ENCODE data around the gene PODXL2.
"Not testable (repeated sequence)": the region's sequence is repeated elsewhere in the genome, so short reads cannot be mapped to it uniquely, and the experiment has no call there.

The PODXL2 gene

DNA sequence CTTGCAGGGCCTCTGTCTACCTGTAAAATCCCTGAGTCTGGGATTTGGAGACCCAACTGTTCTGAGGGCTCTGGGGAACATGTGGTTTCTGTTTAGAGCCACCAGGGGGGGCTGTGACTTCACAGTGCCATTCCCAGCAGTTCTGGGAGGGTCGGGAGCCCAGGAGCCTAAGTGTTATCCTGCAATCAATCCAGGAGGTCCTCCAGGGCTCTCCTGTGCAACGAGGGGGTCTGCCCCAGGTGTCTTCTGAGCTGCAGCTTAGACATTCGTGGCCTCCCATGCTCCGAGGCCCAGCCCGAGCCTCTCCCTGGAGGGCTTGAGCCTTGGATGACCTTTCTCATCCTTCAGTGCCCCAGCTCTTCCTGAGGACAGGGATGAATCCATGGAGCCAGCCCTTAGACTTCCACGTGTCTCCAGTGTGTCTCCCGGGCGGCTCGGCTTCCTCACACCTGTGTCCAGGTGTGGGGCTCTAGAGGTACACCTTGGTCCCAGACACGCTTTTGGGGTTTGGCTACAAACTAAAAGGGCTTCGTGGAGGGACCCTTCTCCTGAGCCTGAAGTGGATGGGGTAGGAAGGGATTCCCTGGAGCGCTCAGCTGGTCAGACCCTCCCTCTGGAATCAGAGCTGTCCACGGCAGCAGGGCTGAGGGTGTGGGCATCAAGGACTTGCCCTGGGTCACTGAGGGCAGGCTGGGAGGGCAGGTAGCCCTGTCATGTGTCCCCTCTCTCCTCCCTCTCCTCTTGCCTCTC is 23.4 kb downstream of the PODXL2 start:
- no peaks in the 10 kb centered on the region for H3K27me3 ChIP-seq (ENCODE audit: low read depth, low read length)
- no peaks in the 10 kb centered on the region for H3K79me2 ChIP-seq (ENCODE audit: low read length)
- peak overlapping the region; percentile 24; the same call in 1 of the 2 replicates for H3K4me2 ChIP-seq (ENCODE audit: low read length)
- no peak overlapping the region for H3K9ac ChIP-seq (ENCODE audit: low read length)
- H3K4me1 ChIP-seq (ENCODE audit: low read length): peaks cover 20% of the 10 kb centered on the region
- no peak overlapping the region for H3K27ac ChIP-seq (ENCODE audit: low read length)
- TF ChIP-seq, protein P1, sequence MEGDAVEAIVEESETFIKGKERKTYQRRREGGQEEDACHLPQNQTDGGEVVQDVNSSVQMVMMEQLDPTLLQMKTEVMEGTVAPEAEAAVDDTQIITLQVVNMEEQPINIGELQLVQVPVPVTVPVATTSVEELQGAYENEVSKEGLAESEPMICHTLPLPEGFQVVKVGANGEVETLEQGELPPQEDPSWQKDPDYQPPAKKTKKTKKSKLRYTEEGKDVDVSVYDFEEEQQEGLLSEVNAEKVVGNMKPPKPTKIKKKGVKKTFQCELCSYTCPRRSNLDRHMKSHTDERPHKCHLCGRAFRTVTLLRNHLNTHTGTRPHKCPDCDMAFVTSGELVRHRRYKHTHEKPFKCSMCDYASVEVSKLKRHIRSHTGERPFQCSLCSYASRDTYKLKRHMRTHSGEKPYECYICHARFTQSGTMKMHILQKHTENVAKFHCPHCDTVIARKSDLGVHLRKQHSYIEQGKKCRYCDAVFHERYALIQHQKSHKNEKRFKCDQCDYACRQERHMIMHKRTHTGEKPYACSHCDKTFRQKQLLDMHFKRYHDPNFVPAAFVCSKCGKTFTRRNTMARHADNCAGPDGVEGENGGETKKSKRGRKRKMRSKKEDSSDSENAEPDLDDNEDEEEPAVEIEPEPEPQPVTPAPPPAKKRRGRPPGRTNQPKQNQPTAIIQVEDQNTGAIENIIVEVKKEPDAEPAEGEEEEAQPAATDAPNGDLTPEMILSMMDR (IDR thresholded peaks at IDR 0.05; ENCODE audit: low read depth, low read length): peak; percentile 89
- no peak for TF ChIP-seq EZH2phosphoT487 (IDR thresholded peaks at IDR 0.05; ENCODE audit: low read depth)
- no peaks in the 10 kb centered on the region for H3K36me3 ChIP-seq (replicated peaks; ENCODE audit: low read depth, low read length)
- H3K4me3 ChIP-seq (ENCODE audit: low read length): no peak overlapping the region
- H2AFZ ChIP-seq (ENCODE audit: low read depth, low read length): no peak overlapping the region; the same call in 1 of the 2 replicates
- no peaks in the 10 kb centered on the region for H3K9me3 ChIP-seq (ENCODE audit: insufficient read depth, low read length)
- H4K20me1 ChIP-seq (ENCODE audit: insufficient read depth, low read length): no peaks in the 10 kb centered on the region

DNA sequence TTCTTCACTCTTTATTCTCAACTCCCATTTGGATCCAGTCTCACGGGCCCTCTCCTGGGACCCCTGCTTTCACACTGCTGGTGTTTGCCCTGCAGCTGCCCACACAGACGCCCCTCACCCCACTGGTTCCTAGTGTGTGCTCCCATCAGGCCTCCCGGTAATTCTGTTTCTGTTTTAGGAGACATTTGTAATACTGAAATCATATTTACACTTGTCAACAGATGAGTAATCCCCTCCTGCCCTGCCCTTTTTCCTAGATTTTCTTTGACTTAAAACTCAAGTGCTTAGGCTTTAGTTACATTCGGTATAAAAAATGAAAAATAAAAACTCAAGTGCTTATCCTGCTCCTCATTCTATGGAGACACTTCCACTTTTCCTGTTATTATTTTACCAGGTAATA is 25.4 kb downstream of the PODXL2 start:
- Histone ChIP-seq H3K27ac (ENCODE audit: low read length) (no peak overlapping the region), H3K9ac (ENCODE audit: low read length) (no peak overlapping the region), H2AFZ (ENCODE audit: low read depth, low read length) (no peak overlapping the region), H3K36me3 (replicated peaks; ENCODE audit: low read depth, low read length) (no peaks in the 10 kb centered on the region), H3K4me2 (ENCODE audit: low read length) (no peak overlapping the region), H3K9me3 (ENCODE audit: insufficient read depth, low read length) (no peaks in the 10 kb centered on the region), H3K79me2 (ENCODE audit: low read length) (no peaks in the 10 kb centered on the region), H3K4me1 (ENCODE audit: low read length) (peaks cover 20% of the 10 kb centered on the region), H3K27me3 (ENCODE audit: low read depth, low read length) (no peaks in the 10 kb centered on the region), H3K4me3 (ENCODE audit: low read length) (no peak overlapping the region), H4K20me1 (ENCODE audit: insufficient read depth, low read length) (no peaks in the 10 kb centered on the region)
- TF ChIP-seq EZH2phosphoT487 (IDR thresholded peaks at IDR 0.05; ENCODE audit: low read depth): no peak
- TF ChIP-seq, protein P1 (IDR thresholded peaks at IDR 0.05; ENCODE audit: low read depth, low read length): no peak

DNA sequence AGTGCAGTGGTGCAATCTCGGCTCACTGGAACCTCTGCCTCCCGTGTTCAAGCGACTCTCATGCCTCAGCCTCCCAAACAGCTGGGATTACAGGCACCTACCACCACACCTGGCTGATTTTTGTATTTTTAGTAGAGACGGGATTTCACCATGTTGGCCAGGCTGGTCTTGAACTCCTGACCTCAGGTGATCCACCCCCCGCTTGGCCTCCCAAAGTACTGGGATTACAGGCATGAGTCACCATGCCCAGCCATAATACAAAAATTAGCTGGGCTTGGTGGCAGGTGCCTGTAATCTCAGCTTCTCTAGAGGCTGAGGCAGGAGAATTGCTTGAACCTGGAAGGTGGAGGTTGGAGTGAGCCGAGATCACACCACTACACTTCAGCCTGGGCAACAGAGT is 26.0 kb downstream of the PODXL2 start:
- peaks cover 20% of the 10 kb centered on the region for H3K4me1 ChIP-seq (ENCODE audit: low read length)
- not testable (repeated sequence) for H2AFZ ChIP-seq (ENCODE audit: low read depth, low read length); H3K4me3 ChIP-seq (ENCODE audit: low read length); H3K27me3 ChIP-seq (ENCODE audit: low read depth, low read length); H3K9ac ChIP-seq (ENCODE audit: low read length); H4K20me1 ChIP-seq (ENCODE audit: insufficient read depth, low read length); H3K27ac ChIP-seq (ENCODE audit: low read length); H3K79me2 ChIP-seq (ENCODE audit: low read length); H3K4me2 ChIP-seq (ENCODE audit: low read length); H3K36me3 ChIP-seq (replicated peaks; ENCODE audit: low read depth, low read length); H3K9me3 ChIP-seq (ENCODE audit: insufficient read depth, low read length)

DNA sequence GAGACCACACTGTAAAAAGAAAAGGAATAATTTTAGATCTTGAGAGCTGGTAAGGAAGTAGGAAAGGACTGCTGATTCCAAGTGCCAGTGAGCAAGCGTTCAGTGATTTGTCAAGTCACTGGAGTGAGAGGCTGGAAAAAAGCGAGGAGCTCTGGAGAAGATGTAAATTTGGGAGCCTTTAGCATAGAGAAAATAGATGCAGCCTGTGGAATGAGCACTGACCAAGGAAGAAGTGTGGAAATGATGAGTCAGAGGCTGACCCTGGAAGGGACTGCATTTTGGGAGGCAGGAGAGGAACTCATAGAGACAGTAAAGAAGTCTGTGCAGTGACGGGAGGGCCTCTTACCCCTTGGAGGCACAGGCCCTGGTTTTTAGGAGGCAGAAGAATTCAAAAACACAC is 26.7 kb downstream of the PODXL2 start:
- Histone ChIP-seq H4K20me1 (ENCODE audit: insufficient read depth, low read length) (no peaks in the 10 kb centered on the region), H3K36me3 (replicated peaks; ENCODE audit: low read depth, low read length) (no peaks in the 10 kb centered on the region), H3K27me3 (ENCODE audit: low read depth, low read length) (no peaks in the 10 kb centered on the region), H3K9ac (ENCODE audit: low read length) (no peak overlapping the region), H3K4me1 (ENCODE audit: low read length) (peaks cover 20% of the 10 kb centered on the region), H3K9me3 (ENCODE audit: insufficient read depth, low read length) (no peaks in the 10 kb centered on the region), H3K27ac (ENCODE audit: low read length) (no peak overlapping the region), H3K4me3 (ENCODE audit: low read length) (no peak overlapping the region), H3K79me2 (ENCODE audit: low read length) (no peaks in the 10 kb centered on the region), H3K4me2 (ENCODE audit: low read length) (no peak overlapping the region), H2AFZ (ENCODE audit: low read depth, low read length) (peak overlapping the region; percentile 53; the same call in 1 of the 2 replicates)
- TF ChIP-seq, protein P1 (IDR thresholded peaks at IDR 0.05; ENCODE audit: low read depth, low read length): no peak
- TF ChIP-seq EZH2phosphoT487 (IDR thresholded peaks at IDR 0.05; ENCODE audit: low read depth): no peak

Data from OCI-LY3 (cell line).